ENCODE results near the gene AQP12B.
"Not testable (repeated sequence)": the region's sequence is repeated elsewhere in the genome, so short reads cannot be mapped to it uniquely, and the experiment has no call there.

The AQP12B gene

GRCh38 chr2:240682431-240683224 is at the start of gene AQP12B:
Gene AQP12B, minus strand, starts transcription at chr2:240682885. Its CDS starts 48 bp downstream, at chr2:240682837.
- H3F3A ChIP-seq (ENCODE audit: insufficient read depth, low read length); H3K36me3 ChIP-seq (replicated peaks; ENCODE audit: insufficient read depth, low read length); H3K9ac ChIP-seq (ENCODE audit: low read length); H3K4me3 ChIP-seq (ENCODE audit: low read length); H3K9me2 ChIP-seq (replicated peaks; ENCODE audit: insufficient read depth, low read length); H4K20me1 ChIP-seq (ENCODE audit: insufficient read depth, low read length); H3K4me1 ChIP-seq (ENCODE audit: low read length); H3K27ac ChIP-seq (ENCODE audit: low read length); H3K9me3 ChIP-seq (replicated peaks; ENCODE audit: insufficient read depth, low read length); H3K79me2 ChIP-seq (ENCODE audit: low read length); DNase-seq; H3K4me2 ChIP-seq (ENCODE audit: low read depth, low read length); H2AFZ ChIP-seq (ENCODE audit: low read length): not testable (repeated sequence)
- H3K27me3 ChIP-seq (replicated peaks; ENCODE audit: insufficient read depth, low read length): peaks cover 28% of the 10 kb centered on the region

- no peak for TF ChIP-seq EZH2 (optimal IDR thresholded peaks at IDR 0.05; ENCODE audit: low read depth, low read length)
- no peak for TF ChIP-seq EZH2phosphoT487 (IDR thresholded peaks at IDR 0.05; ENCODE audit: low read length)
- TF ChIP-seq CTCF (IDR thresholded peaks at IDR 0.05; ENCODE audit: low read length): no peak
- Histone ChIP-seq H3K9me3 (replicated peaks; ENCODE audit: insufficient read depth, low read length) (no peaks in the 10 kb centered on the region), H2AFZ (ENCODE audit: low read length) (no peak overlapping the region), H3K36me3 (replicated peaks; ENCODE audit: insufficient read depth, low read length) (no peaks in the 10 kb centered on the region), H3K4me2 (ENCODE audit: low read depth, low read length) (no peak overlapping the region), H3K4me1 (ENCODE audit: low read length) (no peaks in the 10 kb centered on the region), H3K9me2 (replicated peaks; ENCODE audit: insufficient read depth, low read length) (no peaks in the 10 kb centered on the region), H3F3A (ENCODE audit: insufficient read depth, low read length) (no peaks in the 10 kb centered on the region), H3K27me3 (replicated peaks; ENCODE audit: insufficient read depth, low read length) (peaks cover 72% of the 10 kb centered on the region), H3K79me2 (ENCODE audit: low read length) (no peaks in the 10 kb centered on the region), H4K20me1 (ENCODE audit: insufficient read depth, low read length) (no peaks in the 10 kb centered on the region), H3K4me3 (ENCODE audit: low read length) (no peak overlapping the region), H3K27ac (ENCODE audit: low read length) (no peak overlapping the region), H3K9ac (ENCODE audit: low read length) (no peak overlapping the region)
- no peak for DNase-seq
Observed at GRCh38 chr2:240732184-240732583, 49.5 kb upstream of the AQP12B start.

- Histone ChIP-seq H2AFZ (ENCODE audit: low read length) (no peak overlapping the region), H3K9me3 (replicated peaks; ENCODE audit: insufficient read depth, low read length) (no peaks in the 10 kb centered on the region), H3K4me1 (ENCODE audit: low read length) (no peaks in the 10 kb centered on the region), H3K9ac (ENCODE audit: low read length) (no peak overlapping the region), H3K36me3 (replicated peaks; ENCODE audit: insufficient read depth, low read length) (no peaks in the 10 kb centered on the region), H3K9me2 (replicated peaks; ENCODE audit: insufficient read depth, low read length) (no peaks in the 10 kb centered on the region), H3F3A (ENCODE audit: insufficient read depth, low read length) (no peaks in the 10 kb centered on the region), H3K79me2 (ENCODE audit: low read length) (no peaks in the 10 kb centered on the region), H3K4me3 (ENCODE audit: low read length) (no peak overlapping the region), H3K27me3 (replicated peaks; ENCODE audit: insufficient read depth, low read length) (peaks cover 70% of the 10 kb centered on the region), H3K4me2 (ENCODE audit: low read depth, low read length) (no peak overlapping the region), H3K27ac (ENCODE audit: low read length) (no peak overlapping the region), H4K20me1 (ENCODE audit: insufficient read depth, low read length) (no peaks in the 10 kb centered on the region)
- TF ChIP-seq CTCF (IDR thresholded peaks at IDR 0.05; ENCODE audit: low read length): no peak
- no peak for TF ChIP-seq EZH2phosphoT487 (IDR thresholded peaks at IDR 0.05; ENCODE audit: low read length)
- TF ChIP-seq EZH2 (optimal IDR thresholded peaks at IDR 0.05; ENCODE audit: low read depth, low read length): no peak
- DNase-seq: no peak
Observed at GRCh38 chr2:240731178-240731545, 48.5 kb upstream of the AQP12B start.

- Histone ChIP-seq H3K9ac (ENCODE audit: low read length) (no peak overlapping the region), H3K27ac (ENCODE audit: low read length) (no peak overlapping the region), H4K20me1 (ENCODE audit: insufficient read depth, low read length) (no peaks in the 10 kb centered on the region), H3K4me1 (ENCODE audit: low read length) (no peaks in the 10 kb centered on the region), H3K9me2 (replicated peaks; ENCODE audit: insufficient read depth, low read length) (no peaks in the 10 kb centered on the region), H2AFZ (ENCODE audit: low read length) (no peak overlapping the region), H3K4me2 (ENCODE audit: low read depth, low read length) (no peak overlapping the region), H3F3A (ENCODE audit: insufficient read depth, low read length) (no peaks in the 10 kb centered on the region), H3K27me3 (replicated peaks; ENCODE audit: insufficient read depth, low read length) (peaks cover 69% of the 10 kb centered on the region), H3K4me3 (ENCODE audit: low read length) (no peak overlapping the region), H3K79me2 (ENCODE audit: low read length) (no peaks in the 10 kb centered on the region), H3K36me3 (replicated peaks; ENCODE audit: insufficient read depth, low read length) (no peaks in the 10 kb centered on the region), H3K9me3 (replicated peaks; ENCODE audit: insufficient read depth, low read length) (no peaks in the 10 kb centered on the region)
- TF ChIP-seq CTCF (IDR thresholded peaks at IDR 0.05; ENCODE audit: low read length) (no peak), EZH2 (optimal IDR thresholded peaks at IDR 0.05; ENCODE audit: low read depth, low read length) (no peak), EZH2phosphoT487 (IDR thresholded peaks at IDR 0.05; ENCODE audit: low read length) (no peak)
- DNase-seq: no peak
Observed at GRCh38 chr2:240730501-240731177, 48.0 kb upstream of the AQP12B start.

Measured in MM.1S (cell line).